Astrocyte of the cerebellum (primary cell): ENCODE results near the gene TYW5.

Source experiments
- DNase-seq: peaks from one replicate; pipeline ENCODE4 v3.0.0-alpha.2; 2011; ENCODE audit warnings: low read depth
- H3K4me3 ChIP-seq: 2 replicates; pipeline ENCODE4 v1.5.1; 2011; ENCODE audit warnings: mild to moderate bottlenecking, low read depth, low read length, moderate library complexity
- in situ Hi-C: cut with HindIII; loops from 2 replicates; pipeline ENCODE4 v1.10.0; 2017; ENCODE audit warnings: low sequenced_read_pairs
- TF ChIP-seq, protein P1 (sequence below): IDR thresholded peaks from 2 replicates; pipeline ENCODE4 v1.5.1; 2012; ENCODE audit warnings: low read length, low read depth, moderate library complexity, mild to moderate bottlenecking; ENCODE audit errors: missing control alignments

Gene TYW5

DNA sequence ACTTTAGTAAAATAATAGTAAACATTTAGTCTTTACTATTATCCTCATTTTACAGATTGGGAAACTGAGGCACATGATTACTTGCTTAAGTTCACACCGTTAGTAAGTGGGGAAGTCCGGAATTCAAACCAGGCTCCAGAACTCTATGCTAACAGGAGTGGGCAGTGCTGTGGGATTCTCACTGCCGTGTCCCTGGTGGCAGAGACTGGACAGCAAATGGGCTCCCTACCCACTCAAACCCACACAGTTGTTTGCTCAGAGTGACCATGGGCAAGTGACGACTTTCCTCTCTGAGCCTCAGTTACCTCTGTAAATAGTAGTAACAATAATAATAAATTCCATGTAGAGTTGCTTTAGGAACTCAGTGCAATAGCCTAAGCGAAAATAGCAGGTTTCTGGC is 24.1 kb upstream of the TYW5 start:
- in situ Hi-C loops: loop anchor here (25.0 kb wide), 1 partner anchor 308 kb away; no protein-coding TSS in a partner anchor
- TF ChIP-seq, protein P1, sequence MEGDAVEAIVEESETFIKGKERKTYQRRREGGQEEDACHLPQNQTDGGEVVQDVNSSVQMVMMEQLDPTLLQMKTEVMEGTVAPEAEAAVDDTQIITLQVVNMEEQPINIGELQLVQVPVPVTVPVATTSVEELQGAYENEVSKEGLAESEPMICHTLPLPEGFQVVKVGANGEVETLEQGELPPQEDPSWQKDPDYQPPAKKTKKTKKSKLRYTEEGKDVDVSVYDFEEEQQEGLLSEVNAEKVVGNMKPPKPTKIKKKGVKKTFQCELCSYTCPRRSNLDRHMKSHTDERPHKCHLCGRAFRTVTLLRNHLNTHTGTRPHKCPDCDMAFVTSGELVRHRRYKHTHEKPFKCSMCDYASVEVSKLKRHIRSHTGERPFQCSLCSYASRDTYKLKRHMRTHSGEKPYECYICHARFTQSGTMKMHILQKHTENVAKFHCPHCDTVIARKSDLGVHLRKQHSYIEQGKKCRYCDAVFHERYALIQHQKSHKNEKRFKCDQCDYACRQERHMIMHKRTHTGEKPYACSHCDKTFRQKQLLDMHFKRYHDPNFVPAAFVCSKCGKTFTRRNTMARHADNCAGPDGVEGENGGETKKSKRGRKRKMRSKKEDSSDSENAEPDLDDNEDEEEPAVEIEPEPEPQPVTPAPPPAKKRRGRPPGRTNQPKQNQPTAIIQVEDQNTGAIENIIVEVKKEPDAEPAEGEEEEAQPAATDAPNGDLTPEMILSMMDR: no peak
- H3K4me3 ChIP-seq: no peak overlapping the region
- no peak for DNase-seq

DNA sequence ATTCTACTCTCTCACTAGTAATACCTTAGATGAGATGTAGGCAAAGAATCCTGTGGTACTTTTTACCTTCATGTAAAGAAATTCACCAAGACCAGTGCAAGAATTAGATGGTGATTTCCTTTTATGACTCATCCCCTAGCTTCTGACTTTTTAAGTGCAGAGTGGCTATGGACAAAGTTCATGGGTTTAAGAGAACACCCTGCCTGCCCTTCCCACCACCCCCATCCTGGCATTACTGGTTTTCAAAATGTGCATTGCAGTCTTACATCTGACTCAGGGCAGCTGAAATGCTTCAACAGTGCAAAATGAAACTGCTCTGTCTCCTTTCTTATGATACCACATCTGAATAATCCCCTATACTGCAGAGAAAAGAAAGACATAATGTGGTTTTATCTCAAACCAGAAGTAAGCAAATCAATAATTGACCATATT is 22.7 kb upstream of the TYW5 start:
- in situ Hi-C loops: loop anchor here (25.0 kb wide), 1 partner anchor 309 kb away; no protein-coding TSS in a partner anchor
- TF ChIP-seq, protein P1: no peak
- DNase-seq: no peak
- no peak overlapping the region for H3K4me3 ChIP-seq

DNA sequence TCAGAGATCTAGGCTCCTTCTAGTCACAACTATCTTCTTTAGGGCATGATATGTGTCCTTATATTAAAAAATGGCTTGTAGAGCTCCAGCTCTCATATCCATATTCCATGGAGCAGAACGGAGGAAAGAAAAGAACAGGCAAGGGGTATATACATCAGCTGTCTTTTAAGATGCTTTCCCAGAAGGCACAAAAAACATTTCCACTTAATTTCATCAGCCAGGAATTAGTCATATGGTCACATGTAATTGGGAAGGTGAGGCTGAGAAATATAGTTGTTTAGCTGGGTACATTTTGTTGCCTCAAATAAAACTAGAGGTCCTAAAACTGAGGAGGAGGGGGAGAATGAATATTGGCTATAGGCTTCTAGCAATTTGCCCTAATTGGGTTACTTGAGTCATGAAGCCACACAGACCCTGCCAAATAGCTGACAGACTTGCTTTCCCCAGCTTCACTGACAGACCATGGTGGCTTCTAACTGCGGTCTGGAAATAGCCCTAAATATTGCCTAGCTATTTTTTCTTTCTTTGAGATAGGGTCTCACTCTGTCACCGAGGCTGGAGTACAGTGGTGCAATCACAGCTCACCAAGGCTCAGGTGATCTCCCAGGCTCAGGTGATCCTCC is 20.1 kb upstream of the TYW5 start:
- TF ChIP-seq, protein P1: no peak
- no peak for DNase-seq
- in situ Hi-C loops: loop anchor here (25.0 kb wide), 1 partner anchor 312 kb away; no protein-coding TSS in a partner anchor
- H3K4me3 ChIP-seq: no peak overlapping the region

DNA sequence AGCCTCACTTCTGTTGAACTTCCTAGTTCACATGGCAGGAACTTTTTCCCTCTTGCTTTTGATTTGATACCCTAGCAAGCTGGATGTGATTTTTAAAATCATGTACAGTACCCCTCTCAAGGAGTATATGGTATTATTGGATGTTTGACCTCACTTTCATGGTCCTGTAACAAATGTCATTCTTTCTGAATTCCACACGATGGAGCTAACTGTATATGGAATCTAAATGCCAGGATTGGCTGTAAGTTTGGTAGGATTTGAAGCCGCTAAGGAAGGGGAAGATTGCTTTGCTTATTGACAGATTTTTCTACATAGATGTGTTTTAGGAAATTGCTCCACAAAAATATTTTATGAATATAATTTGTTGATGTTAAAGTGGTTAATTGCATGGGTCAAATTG is 18.4 kb upstream of the TYW5 start:
- in situ Hi-C loops: loop anchor here (5.0 kb wide), 1 partner anchor 509 kb away; no protein-coding TSS in a partner anchor
- DNase-seq: no peak
- no peak overlapping the region for H3K4me3 ChIP-seq
- TF ChIP-seq, protein P1: peak; percentile 52

- TF ChIP-seq, protein P1: no peak
- DNase-seq: no peak
- in situ Hi-C loops: loop anchor here (5.0 kb wide), 1 partner anchor 510 kb away; no protein-coding TSS in a partner anchor
- H3K4me3 ChIP-seq: no peak overlapping the region
Measured at GRCh38 chr2:199972088-199972626, 16.9 kb upstream of the TYW5 start.

DNA sequence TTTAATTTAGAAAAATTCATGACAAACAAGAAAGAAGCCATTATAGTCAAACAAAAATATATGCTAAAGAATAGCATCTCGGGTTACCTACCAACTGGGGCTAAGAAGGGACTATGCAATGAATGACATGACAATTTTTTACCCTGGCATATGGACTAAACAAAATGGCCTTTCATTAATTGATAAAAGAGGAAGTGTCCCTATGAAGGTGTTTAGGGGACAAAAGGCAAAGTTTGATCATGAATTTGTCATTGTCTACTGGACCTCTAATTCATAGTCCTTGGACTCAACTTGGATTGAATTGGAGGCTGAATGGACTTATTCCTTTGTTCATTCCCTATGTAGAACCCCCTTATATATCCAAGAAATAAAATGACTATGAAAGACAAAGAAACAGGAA is 12.8 kb upstream of the TYW5 start:
- H3K4me3 ChIP-seq: no peak overlapping the region
- in situ Hi-C loops: no loop called here
- no peak for DNase-seq
- TF ChIP-seq, protein P1: no peak
